OCI-LY3 (cell line): ENCODE measurements around the gene IL17REL.

ENCODE experiments used
- EZH2phosphoT487 ChIP-seq: fragments of 200-600 bp; shearing (Covaris generic); IDR thresholded peaks from 2 replicates; pipeline ENCODE4 v1.6.1; 2018; ENCODE audit warnings: antibody characterized with exemption, mixed run types, low read depth
- TF ChIP-seq, protein P1 (sequence below): fragments of 200-600, 300-600 bp; sonication (generic); IDR thresholded peaks from 2 replicates; pipeline ENCODE4 v1.5.1; 2014; ENCODE audit warnings: antibody characterized with exemption, low read length, low read depth

DNA sequence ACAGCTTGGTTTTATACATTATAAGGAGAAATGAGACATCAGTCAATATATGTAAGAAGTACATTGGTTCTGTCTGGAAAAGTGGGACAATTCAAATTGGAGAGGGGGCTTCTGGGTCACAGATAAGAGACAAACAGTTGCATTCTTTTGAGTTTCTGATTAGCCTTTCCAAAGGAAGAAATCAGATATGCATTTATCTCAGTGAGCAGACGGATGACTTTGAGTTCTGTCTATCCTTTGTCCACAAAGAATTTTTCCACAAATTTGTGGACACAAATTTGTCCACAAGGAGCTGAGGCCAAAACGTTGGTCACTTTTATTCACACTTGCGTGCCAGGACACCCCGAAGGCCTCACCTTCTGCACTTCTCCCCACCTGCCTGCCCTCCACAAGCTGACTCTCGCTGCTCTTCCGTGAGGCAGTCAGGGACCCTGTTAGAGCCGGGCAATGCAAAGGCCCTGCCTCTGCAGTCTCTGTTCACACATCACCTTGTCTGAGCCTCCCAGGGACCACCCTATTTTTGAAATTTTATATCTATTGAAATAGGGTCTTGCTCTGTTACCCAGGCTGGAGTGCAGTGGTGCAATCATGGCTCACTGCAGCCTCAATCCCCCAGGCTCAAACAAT is 20.5 kb downstream of the IL17REL start:
- TF ChIP-seq, protein P1, sequence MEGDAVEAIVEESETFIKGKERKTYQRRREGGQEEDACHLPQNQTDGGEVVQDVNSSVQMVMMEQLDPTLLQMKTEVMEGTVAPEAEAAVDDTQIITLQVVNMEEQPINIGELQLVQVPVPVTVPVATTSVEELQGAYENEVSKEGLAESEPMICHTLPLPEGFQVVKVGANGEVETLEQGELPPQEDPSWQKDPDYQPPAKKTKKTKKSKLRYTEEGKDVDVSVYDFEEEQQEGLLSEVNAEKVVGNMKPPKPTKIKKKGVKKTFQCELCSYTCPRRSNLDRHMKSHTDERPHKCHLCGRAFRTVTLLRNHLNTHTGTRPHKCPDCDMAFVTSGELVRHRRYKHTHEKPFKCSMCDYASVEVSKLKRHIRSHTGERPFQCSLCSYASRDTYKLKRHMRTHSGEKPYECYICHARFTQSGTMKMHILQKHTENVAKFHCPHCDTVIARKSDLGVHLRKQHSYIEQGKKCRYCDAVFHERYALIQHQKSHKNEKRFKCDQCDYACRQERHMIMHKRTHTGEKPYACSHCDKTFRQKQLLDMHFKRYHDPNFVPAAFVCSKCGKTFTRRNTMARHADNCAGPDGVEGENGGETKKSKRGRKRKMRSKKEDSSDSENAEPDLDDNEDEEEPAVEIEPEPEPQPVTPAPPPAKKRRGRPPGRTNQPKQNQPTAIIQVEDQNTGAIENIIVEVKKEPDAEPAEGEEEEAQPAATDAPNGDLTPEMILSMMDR, result no peak
- TF ChIP-seq EZH2phosphoT487, result no peak
